Loucy (cell line): ENCODE data around the gene ERMAP.

Experiments
- EZH2phosphoT487 ChIP-seq: fragments of 200-600 bp; IDR thresholded peaks from 2 replicates; pipeline ENCODE4 v1.6.1; 2018; ENCODE audit warnings: antibody characterized with exemption, mild to moderate bottlenecking, moderate library complexity, borderline replicate concordance
- TF ChIP-seq, protein P1 (sequence below): fragments of 200-600 bp; sonication (generic); conservative IDR thresholded peaks from 2 replicates; pipeline ENCODE4 v1.5.1; 2014; ENCODE audit warnings: mild to moderate bottlenecking, antibody characterized with exemption, low read length

DNA sequence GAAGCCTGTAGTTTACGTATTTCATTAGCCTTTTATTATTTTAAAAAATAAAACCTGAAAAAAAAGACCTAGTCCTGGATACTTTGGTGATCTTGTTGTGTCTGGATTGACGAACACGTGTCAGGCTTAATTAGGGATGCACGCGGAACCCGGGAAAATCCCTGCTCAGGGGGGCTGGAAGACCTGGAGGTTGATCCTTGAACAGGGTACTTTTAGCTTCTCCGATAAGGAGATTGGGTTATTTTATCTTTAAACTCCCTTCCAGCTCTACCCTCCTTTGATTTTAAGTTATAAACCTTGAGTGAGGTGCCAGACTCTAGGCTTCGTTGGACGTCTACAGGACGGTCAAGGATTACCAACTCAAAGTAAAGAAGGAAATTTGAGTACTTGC lies 28.9 kb downstream of the ERMAP start:
- TF ChIP-seq, protein P1, sequence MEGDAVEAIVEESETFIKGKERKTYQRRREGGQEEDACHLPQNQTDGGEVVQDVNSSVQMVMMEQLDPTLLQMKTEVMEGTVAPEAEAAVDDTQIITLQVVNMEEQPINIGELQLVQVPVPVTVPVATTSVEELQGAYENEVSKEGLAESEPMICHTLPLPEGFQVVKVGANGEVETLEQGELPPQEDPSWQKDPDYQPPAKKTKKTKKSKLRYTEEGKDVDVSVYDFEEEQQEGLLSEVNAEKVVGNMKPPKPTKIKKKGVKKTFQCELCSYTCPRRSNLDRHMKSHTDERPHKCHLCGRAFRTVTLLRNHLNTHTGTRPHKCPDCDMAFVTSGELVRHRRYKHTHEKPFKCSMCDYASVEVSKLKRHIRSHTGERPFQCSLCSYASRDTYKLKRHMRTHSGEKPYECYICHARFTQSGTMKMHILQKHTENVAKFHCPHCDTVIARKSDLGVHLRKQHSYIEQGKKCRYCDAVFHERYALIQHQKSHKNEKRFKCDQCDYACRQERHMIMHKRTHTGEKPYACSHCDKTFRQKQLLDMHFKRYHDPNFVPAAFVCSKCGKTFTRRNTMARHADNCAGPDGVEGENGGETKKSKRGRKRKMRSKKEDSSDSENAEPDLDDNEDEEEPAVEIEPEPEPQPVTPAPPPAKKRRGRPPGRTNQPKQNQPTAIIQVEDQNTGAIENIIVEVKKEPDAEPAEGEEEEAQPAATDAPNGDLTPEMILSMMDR, result no peak
- no peak for TF ChIP-seq EZH2phosphoT487
